Measurements from ENCODE around the gene KCNJ1. TPM values are rescaled to one million over a fixed set of nuclear protein-coding genes. Genes with fewer than 3 reads are reported as not detected.

Gene KCNJ1
- total RNA-seq, 2 donors from 2014 or later = not detected

GRCh38 chr11:128877726-128878125 lies 10.6 kb upstream of the KCNJ1 start:
- Histone ChIP-seq H3K4me3 (no peak overlapping the region), H3K9me3 (no peaks in the 10 kb centered on the region), H3K36me3 (no peaks in the 10 kb centered on the region), H3K27ac (no peak overlapping the region), H3K27me3 (no peaks in the 10 kb centered on the region), H3K4me1 (no peaks in the 10 kb centered on the region)
- DNase-seq (ENCODE audit: low spot score) = no peak
- no peak for TF ChIP-seq CTCF (IDR thresholded peaks at IDR 0.05)

GRCh38 chr11:128876133-128876650 lies 9.1 kb upstream of the KCNJ1 start:
- H3K4me3 ChIP-seq = no peak overlapping the region
- TF ChIP-seq CTCF (IDR thresholded peaks at IDR 0.05) = no peak
- no peaks in the 10 kb centered on the region for H3K4me1 ChIP-seq
- no peaks in the 10 kb centered on the region for H3K9me3 ChIP-seq
- no peak for DNase-seq (ENCODE audit: low spot score)
- H3K36me3 ChIP-seq = no peaks in the 10 kb centered on the region
- H3K27me3 ChIP-seq = no peaks in the 10 kb centered on the region
- H3K27ac ChIP-seq = no peak overlapping the region

GRCh38 chr11:128874427-128874826 lies 7.3 kb upstream of the KCNJ1 start:
- Histone ChIP-seq H3K36me3 (no peaks in the 10 kb centered on the region), H3K27me3 (no peaks in the 10 kb centered on the region), H3K4me3 (no peak overlapping the region), H3K27ac (no peak overlapping the region), H3K4me1 (no peaks in the 10 kb centered on the region), H3K9me3 (no peaks in the 10 kb centered on the region)
- TF ChIP-seq CTCF (IDR thresholded peaks at IDR 0.05) = no peak
- no peak for DNase-seq (ENCODE audit: low spot score)

DNA sequence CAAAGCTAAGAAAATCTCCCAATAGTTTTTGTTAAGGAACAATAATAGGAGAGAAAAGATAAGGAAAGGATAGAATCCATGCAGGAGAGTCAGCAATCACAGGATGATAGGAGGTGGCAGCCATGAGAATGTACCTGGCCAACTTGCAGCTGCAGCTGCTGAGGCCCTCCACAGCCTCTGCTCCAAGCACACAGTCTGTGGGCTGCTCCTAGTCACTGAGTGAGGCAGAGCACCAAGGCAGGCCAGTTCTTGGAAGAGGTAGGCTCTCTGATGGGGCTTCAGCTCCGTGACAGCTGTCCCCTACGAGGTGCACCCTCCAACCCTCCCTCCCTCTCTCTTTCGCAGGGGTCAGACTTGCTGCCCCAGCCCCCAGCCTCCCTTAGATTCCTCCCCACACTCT lies 5.5 kb upstream of the KCNJ1 start:
- DNase-seq (ENCODE audit: low spot score) = no peak
- TF ChIP-seq CTCF (IDR thresholded peaks at IDR 0.05) = no peak

DNA sequence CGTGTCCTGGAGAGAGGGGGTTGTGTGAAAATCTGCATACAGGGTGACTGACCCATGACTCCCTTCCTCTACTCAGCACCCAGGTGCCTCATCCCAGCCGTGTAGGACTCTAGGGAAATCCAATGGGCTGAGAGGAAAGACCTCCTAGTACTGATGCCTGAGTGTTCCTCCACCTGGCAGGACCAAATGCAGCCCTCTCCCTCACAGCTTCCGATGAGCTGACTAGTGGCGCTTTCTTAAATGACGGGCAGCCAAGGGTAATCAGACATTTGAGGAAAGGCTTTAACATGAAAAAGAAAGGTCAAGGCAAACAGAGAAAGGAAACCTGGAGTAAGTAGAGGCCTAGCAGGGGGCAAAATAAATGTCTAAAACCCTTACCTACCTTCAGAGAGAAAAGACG lies 5.0 kb upstream of the KCNJ1 start:
- H3K4me1 ChIP-seq = no peaks in the 10 kb centered on the region
- H3K36me3 ChIP-seq = no peaks in the 10 kb centered on the region
- H3K4me3 ChIP-seq = no peak overlapping the region
- no peaks in the 10 kb centered on the region for H3K27me3 ChIP-seq
- no peak for DNase-seq (ENCODE audit: low spot score)
- no peaks in the 10 kb centered on the region for H3K9me3 ChIP-seq
- H3K27ac ChIP-seq = no peak overlapping the region
- no peak for TF ChIP-seq CTCF (IDR thresholded peaks at IDR 0.05)

More for the DNA sequence above, 5.5 kb upstream of the KCNJ1 start:
- no peaks in the 10 kb centered on the region for H3K36me3 ChIP-seq
- no peak overlapping the region for H3K27ac ChIP-seq
- no peaks in the 10 kb centered on the region for H3K4me1 ChIP-seq
- H3K4me3 ChIP-seq = no peak overlapping the region
- no peaks in the 10 kb centered on the region for H3K27me3 ChIP-seq
- no peaks in the 10 kb centered on the region for H3K9me3 ChIP-seq

DNA sequence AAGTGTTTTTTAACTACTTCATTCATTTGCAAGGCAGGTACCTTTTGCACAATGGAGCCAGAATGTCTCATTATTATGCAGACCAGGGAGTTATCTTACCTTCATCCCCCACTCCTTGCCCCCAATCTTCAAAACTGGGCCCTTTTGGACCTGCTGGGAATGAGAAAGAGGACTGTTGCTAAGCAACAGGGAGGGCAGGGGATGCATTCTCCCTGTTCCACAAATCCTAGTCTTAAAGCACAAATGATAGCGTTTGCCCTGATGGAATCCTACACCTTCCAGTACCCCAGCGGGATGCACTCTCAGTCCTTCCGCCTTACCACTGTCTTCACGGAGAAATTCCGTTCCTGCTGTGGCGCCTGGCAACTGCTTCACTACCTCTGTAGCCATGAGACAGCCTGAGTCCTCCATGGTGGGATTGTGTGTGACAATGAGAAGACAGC lies 4.1 kb upstream of the KCNJ1 start:
- H3K27ac ChIP-seq = no peak overlapping the region
- H3K9me3 ChIP-seq = no peaks in the 10 kb centered on the region
- H3K27me3 ChIP-seq = no peaks in the 10 kb centered on the region
- no peak for TF ChIP-seq CTCF (IDR thresholded peaks at IDR 0.05)
- no peak overlapping the region for H3K4me3 ChIP-seq
- no peaks in the 10 kb centered on the region for H3K4me1 ChIP-seq
- no peak for DNase-seq (ENCODE audit: low spot score)
- H3K36me3 ChIP-seq = no peaks in the 10 kb centered on the region
